GM19240 (cell line): Measurements from ENCODE around the gene ARHGEF3.

Experiments
- DNase-seq: peaks from one replicate; pipeline ENCODE4 v3.0.0; 2011; ENCODE audit warnings: low spot score; ENCODE audit not compliant: insufficient read length

The ARHGEF3 gene

DNA sequence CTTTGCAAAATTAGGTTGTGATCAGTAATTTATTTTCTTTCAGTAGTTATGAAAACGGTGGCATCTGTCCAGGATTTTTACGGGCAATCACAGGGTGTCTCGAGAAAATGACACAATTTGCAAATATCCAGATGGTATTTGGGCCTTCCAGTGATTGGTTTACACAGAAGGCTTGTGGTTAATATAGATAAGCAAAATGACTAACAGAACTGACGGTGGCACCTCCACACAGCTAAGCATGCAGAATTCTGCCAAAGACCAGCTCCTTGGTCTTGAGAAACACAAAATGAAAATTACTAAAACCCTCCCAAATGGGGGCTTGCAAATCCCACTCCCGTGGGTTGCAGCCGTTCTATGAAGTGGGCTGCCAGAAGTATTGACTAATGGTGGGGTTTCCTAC, 5.5 kb downstream of the ARHGEF3 start:
- no peak for DNase-seq

DNA sequence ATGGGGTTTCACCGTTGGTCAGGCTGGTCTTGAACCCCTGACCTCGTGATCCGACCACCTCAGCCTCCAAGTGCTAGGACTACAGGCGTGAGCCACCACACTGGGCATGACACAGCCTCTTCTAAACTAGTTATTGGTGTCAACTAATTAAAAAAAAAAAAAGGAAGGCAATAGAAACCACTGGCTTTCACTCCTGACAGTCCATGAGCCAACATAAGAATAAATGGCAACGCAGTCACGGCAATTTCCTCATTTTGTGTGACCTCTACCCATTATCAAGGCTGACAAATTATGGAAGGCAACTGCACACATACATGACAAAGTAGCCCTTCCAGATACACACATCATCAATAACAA, 5.9 kb downstream of the ARHGEF3 start:
- DNase-seq = no peak

DNA sequence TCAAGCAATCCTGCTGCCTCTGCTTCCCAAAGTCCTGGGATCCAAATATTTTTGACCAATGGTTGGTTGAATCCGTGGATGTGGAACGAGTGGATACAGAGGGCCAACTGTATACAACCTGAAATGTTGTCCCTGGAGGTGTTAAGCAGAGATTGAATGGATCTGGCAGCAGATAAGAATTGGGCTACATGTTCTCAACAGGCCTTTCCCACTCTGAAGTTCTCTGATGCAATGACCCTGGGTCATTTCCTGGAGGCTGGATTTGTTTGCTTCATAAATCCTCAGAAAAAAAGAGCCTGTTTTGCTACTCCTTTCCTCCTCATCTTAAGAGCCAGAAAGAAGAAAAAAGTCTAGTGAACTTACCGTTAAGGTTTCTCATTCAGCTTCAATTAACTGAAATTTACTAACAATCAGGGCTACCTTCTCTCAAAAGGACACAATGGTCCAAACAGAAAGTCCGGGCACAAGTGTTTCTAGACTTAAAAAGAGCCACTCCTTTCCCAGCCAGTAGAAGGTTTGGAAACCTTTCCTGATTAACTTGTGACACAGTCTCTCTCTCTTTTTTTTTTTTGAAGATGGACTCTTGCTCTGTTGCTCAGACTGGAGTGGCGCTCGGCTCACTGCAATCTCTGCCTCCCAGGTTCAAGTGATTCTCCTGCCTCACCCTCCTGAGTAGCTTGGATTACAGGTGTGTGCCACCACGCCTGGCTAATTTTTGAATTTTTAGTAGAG, 6.5 kb downstream of the ARHGEF3 start:
- DNase-seq = no peak

DNA sequence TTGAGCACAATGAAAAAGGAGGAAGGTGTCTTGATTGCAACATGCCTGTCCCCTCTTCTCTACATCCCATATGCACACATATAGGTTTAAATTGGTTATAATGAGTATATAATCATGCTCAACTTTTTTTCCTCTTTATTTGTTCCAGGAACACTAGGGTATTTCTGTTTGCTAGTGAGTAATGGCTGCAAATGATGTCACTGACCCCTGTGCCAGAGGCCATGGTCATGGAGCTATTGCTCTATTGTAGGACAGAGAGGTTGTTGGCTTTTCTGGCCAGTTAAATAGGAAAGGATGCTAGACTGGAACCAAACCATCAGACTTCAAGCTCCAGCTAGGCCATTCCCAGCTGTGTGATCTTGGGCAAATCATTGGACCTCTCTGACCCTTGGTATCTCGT, 9.6 kb downstream of the ARHGEF3 start:
- no peak for DNase-seq

DNA sequence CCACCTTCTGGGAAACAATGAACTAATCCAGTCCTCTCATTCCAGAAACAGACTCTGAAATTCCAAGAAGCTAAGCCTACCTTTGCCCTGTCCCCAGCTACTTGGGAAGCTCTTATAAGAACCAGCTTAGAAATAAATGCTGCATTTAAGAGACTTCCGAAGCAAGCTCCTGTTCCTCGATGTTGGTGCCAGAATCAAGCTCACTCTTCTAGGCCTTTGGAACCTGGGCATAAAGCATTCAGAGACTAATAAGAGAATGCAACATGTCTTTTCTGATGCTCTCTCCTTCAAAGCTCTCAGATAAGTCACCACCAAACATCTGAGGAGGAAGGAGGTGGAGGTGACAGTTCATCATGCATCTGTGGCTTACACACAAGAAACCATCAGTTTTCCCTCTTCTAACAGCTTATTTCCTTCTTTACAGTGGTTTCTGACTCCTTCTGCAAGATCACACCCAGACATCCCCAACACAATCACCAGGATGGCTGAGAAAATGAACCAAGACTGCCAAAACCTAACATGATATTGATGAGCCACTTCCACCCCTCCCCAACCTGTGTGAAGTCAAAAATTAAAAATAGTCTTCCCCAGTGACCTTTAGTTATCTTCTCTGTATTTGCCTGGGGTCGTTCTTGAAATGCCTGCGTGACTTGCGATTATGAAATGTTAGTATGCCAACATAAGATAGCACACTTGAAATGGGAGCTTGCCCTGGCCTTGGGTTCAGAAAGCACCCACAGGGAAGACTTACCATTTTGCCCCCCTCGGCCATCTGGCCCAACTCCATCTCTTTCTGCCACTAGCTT, 11.5 kb downstream of the ARHGEF3 start:
- DNase-seq = no peak

DNA sequence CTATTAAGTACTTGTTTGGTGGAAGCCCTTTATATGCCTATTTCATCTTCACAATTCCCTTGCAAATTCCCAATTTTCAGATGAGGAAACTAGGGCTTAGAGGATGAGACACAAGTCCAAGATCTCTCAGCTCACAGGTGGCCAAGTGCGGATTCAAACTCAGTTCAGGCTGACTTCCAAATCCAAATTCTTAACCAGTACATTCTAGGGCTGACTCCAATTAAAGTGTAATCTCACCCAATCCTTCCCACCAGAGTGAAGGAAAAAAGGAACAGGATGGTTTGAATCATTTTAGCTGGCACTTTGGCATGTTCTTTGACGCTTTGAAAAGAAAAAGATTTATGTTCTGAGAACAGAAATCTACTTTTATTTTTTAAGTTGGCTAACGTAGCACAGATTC, 12.7 kb downstream of the ARHGEF3 start:
- DNase-seq = no peak

DNA sequence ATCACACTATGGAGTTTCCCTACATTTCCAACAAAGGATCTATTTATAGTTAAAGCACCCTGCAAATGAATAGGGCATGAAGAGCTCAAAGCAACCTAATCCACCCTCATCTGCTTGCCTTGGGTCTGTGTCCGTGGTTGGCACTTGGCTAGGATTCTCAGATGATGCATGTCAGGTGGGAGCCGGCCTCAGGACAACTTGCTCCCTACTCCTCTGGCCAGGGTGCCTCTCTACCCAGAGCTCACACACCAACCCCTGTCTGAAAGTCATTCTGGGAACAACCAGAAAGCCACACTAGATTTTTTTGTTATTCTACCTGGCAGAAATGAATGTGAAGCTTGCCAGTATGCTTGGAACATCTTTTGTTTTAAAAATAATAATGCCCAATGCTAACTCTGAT, 13.2 kb downstream of the ARHGEF3 start:
- no peak for DNase-seq

DNA sequence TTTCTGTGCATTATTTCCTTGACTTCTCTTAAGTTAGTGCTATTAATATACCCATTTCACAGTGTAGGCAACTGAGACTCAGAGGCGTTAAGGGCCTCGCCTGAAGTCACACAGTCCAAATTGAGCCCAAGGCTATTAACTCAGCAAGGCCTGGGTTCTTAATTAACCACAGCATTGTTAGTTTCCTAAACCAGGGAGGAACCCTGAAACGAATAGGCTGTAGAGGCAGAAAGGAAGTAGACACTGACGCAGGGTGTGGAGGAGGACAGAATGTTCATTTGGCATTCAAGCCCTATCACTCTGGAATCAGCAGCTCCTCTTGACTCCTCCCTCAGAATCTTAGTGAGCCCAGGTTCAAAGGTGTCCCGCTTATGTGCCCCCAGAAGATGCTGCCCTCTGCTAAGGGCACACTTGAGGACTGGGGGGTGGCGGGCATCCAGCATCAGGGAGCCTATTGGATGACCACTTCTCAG, 13.9 kb downstream of the ARHGEF3 start:
- DNase-seq = no peak

DNA sequence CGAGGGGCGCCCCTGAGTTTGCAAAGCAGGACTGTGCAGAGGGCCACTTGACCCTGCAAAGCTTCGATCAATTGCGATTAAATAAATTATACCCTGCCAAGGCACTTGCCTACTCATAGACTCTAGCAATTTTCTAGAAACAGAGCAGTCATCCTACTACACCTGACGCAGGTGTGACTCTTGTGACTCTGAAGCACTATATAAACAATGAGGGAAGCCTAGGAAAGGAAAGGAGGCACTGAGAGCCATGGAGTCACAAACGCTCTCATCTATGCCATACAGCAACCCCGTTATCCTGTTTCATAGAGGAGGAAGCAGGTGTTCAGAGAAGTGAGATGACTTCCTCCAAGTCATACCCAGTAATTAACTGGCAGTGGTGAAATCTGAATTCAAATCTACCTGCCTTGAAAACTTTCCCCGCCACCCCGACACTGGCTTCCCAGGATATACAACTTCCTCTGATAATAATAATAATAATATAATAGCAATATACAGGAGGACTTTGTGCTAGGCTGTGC, 14.4 kb downstream of the ARHGEF3 start:
- DNase-seq = no peak

DNA sequence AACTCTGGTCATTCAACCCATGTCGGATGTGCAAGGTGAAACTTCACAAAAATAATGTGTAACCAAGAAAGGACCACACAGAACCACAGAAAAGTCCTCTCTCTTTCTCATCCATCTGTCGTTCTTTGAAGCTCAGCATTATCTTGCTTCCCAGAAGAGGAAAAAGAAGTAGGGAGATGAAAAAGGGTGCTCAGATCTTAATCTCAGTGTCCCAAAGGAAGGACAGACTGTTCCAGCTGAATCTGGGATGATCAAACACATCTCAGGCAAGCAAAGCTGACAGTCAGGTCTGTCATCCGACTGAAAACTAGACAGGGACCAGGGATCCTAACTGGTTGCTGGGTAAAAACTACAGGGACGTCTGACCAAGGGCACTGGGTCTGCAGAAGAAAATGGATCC, 16.2 kb downstream of the ARHGEF3 start:
- no peak for DNase-seq

DNA sequence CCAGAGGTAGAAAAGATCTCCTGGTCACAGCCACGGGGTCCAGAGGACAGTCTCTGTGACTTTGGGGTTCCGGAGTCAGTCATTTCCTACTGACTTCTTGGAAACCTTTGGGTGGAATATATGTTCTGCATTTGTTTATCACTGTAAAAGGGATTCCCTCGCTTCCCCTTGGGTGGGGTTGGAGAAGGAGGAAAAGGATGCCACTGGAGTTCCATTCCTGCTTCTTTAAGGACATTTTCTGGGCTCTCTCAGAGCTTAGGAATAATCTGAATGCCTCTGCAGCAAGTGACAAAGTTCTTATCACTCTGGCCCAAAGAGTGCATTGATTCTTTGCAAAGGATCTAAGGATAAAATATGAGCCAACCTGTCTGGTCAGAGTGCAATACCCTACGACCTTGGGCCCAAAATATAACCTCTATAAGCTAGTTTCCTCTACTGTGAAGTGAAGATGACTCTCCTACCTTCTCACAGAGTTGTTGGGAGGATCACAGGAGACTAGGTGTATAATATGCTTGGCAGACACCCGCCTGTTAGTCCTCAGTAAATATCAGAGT, 17.2 kb downstream of the ARHGEF3 start:
- DNase-seq = no peak

DNA sequence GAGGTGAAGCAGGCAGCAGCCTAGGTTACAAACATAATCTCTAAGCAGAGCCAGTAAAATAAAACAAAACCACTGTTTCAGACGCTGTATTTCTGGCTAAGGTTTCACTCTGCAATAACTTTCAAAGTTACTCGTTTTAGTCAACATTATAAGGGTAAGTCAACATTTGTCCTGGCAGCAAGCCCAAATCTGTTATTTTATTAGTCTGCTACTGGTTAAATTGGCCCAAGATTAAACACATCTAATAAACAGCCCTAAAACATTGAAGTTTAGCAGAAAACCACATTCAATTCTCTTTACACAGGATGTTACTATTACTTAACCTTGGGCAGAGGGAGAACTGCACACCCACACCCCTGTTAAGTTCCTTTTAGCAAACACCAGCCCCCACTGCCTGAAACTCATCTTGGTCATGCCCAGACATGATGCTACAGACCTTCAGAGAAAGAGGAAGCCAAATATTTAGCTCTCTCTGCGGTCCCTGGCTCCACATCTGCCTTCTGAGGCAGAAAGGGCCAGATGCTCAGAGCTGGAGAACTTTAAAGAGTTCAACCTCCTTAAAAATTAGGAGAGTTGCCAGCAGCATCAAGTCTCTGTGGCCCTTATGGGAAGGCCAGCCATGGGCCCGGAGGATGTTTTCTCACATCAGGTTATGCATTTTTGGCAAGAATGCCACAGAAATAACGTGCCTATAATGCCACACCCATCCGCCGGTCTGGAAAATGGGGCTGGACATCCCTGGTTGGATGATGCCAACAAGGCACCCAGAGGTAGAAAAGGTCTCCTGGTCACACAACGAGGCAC, 17.9 kb downstream of the ARHGEF3 start:
- peak; percentile 79 for DNase-seq

DNA sequence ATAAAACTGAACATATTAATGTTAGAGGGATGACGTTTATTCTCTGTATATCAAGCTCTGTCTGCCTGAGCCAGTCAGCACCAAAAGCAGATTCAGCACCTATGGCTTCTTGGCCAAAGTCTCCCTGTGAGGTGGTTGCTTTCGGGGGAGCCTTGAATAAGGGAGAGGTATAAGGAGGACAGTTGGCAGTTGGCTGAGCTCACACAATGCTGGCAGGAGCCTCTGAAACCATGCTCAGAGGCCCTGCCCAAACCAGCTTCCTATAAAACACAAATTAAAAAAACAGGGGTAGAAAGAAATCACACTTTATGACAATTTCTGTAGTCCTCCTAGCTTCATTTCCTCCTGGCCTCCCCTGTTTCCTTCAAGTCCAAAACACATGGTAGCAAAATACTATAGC, 18.8 kb downstream of the ARHGEF3 start:
- DNase-seq = no peak

DNA sequence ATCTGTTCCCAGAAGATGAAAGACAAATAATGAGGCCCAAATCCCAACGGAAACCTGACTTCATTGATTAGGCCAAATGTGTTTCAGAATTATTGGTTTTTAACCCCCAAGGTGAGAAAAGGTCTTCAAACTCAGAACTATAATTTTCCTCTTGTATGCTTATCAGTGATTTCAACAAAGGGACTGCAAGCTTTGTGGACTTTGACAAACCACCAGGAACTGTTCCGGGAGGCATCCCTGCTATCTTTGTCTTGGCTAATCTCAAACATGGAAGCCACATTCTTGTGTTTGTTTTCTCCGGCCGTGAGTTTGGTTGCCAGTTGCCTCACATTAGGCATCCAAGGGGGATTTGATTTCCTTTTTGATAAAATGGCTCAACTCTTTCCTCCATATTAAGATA, 19.5 kb downstream of the ARHGEF3 start:
- no peak for DNase-seq

DNA sequence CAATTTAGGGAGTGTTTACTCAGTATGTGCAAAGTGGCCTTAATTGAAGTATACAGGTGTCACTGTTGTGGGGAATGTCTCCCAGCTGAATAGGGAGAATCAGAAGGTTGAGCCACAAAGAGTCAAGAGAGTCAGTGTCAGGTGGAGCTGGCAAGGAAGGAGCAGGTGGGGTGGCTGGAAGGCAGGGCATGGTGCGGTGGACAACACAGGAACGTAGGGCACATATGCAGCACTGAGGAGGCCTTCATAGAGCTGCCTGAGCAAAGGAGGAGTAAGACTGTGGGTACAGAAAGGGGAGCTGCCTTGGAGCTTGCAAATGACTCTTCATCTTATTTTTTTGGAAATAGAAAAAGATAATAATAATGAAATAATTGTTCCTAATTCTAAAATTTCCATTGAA, 20.0 kb downstream of the ARHGEF3 start:
- no peak for DNase-seq

DNA sequence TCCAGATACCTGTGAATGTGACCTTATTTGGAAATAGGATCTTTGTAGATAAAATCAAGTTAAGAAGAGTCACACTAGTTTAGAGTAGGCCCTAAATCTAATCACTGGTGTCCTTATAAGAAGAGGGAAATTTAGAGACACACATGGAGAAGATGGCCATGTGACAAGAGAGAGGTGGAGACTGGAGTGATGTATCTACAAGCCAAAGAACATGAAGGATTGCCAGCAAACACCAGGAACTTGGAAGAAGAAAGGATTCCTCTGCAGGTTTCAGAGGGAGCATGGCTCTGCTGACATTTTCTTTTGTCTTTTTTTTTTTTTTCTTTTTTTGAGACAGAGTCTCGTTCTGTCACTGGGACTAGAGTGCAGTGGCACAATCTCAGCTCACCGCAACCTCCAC, 20.8 kb downstream of the ARHGEF3 start:
- DNase-seq = no peak

DNA sequence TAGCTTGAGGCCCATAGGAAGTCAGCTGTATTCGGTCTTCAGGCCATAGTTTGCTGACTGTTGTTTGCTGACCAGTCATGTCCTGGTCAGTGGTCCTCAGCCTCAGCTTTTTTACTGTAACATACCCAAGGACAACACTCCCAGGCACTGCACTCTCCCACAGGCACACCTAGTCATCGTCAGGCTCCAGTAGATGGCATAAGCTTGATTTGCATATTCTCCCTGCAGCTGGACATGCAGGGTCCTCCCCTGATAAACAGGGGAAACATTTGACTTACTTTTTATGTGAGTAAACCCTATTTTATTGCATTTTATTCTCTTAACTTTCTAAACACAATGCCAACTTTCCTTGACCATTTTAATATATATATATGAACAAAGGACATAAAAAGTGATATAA, 22.9 kb downstream of the ARHGEF3 start:
- no peak for DNase-seq

DNA sequence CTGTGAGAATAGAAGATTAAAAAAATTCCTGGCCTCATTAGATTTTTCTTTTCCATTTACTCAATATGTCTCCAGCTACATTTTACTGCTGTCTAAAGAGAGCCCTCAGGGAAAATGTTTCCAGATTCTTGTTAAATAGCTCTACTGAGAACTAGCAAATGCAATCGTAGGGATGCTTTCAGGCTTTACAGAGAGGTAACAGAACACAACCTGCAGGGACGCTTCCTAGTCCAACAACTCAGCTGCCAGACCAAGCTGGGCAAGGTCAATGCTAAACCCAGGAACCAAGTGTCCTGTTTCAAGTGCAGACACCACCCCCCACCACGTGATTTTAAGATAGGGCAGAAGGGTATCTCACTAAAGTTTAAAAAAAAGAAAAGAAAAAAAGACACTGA, 25.2 kb downstream of the ARHGEF3 start:
- no peak for DNase-seq

DNA sequence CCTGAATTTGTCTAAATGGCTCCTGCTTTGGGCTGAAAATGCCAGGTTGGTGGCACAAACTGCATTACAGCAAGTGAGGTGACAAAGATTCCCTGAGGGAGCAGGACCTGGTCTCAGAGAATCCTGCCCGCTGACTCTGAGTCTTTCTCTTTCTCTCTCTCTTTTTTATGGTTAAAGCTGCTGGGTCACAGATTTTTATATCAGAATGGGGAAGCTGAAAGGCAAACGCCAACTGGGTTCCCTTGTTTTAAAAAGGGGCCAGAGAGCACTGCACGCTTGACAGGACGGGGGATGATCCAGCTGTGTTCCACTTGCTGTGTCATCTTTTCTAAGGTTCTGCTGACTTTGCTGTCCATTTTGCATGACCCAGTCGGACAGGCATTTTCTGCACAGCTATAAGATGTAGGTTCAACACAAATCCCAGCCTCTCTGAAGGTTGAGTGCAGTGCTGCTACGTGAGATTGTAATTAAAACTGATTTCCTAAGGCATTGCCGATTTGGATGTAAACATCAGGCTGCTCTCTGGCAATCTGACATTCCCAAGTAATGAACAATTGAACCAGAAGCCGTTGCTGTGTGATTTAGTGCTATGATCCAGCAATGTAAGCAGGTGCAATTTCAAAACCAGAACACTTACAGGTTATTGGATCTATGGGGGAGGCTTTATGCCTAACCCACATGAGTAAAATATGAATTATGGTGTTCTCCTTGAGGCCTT, 25.8 kb downstream of the ARHGEF3 start:
- DNase-seq = no peak

DNA sequence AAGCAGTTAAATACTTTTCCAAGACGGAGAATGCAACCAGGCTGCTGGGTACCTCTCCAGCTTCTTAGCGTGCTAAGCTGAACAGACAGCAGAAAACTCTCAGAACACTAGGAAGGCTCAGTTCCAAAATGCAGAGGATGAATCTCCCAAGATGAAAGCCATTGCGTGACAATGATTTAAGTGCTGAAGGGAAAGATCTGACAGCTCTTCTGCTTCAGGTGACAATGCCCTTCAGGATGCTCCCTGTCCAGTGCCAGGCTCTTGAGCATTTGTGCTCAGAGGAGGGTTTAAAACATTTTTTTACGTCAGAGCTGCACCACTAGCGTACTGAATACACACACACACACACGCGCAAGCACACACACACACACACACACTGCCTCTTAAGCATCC, 26.3 kb downstream of the ARHGEF3 start:
- no peak for DNase-seq

DNA sequence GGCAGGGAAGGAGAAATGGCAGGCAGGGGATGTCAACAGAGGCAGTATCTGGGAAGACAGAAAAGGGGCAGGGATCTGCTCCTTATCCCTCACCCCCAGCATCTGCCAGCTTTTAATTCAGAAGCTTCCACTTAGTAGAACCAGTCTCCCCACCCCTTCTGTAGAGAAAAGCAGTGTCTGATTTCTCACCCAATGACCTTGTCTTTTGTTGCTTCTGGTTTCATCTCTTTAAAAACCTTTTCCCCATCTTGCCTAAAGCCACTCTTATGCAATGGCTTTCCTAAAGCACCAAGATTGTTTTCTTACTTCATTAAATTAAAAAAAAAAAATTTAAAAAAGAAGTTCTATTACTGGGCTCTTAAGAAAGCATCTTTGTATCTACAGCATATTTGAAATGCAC, 27.8 kb downstream of the ARHGEF3 start:
- no peak for DNase-seq
